Common myeloid progenitor, CD34-positive (primary cell): ENCODE measurements around the gene NT5C3A.
"Not testable (repeated sequence)": the region's sequence is repeated elsewhere in the genome, so short reads cannot be mapped to it uniquely, and the experiment has no call there.

ENCODE experiments used
- CTCF ChIA-PET: fragments of 350-600 bp; sonication (Branson Sonifier 250); formaldehyde crosslinking; loops from one replicate; lab custom pipeline; 2021; ENCODE audit warnings: antibody characterized with exemption; lab: Charles Lee
- POLR2A ChIA-PET: fragments of 350-600 bp; sonication (Branson Sonifier 250); formaldehyde crosslinking; loops from one replicate; lab custom pipeline; 2021; ENCODE audit warnings: antibody characterized with exemption; lab: Charles Lee
- DNase-seq, 3 donors: peaks; one replicate each; pipeline versions ENCODE4 v3.0.0 to v3.0.0-alpha.2; 2013
- H3K27ac ChIP-seq, 2 experiments: 1 replicate in 1 of 2; 2 replicates in 1 of 2; pipeline ENCODE4 v1.7.0; 2013; ENCODE audit warnings: inconsistent platforms in 2 of 2, low read length in 2 of 2, mild to moderate bottlenecking in 2 of 2, low read depth in 1 of 2, moderate library complexity in 1 of 2; ENCODE audit not compliant: severe bottlenecking in 2 of 2, insufficient read depth in 1 of 2, poor library complexity in 1 of 2
- H3K27me3 ChIP-seq, 5 experiments: replicated peaks in 2 of 5; 1 replicate in 3 of 5; 2 replicates in 2 of 5; pipeline versions ENCODE4 v1.6.1 to v1.7.0; 2013; ENCODE audit warnings: low read length in 4 of 5, mild to moderate bottlenecking in 2 of 5, moderate library complexity in 2 of 5, inconsistent platforms in 1 of 5; ENCODE audit not compliant: insufficient read depth in 5 of 5, control insufficient read depth in 4 of 5
- H3K36me3 ChIP-seq, 4 experiments: 1 replicate in 2 of 4; 2 replicates in 2 of 4; pipeline versions ENCODE4 v1.6.1 to v1.7.0; 2013; ENCODE audit warnings: low read length in 3 of 4, control low read depth in 1 of 4, mild to moderate bottlenecking in 1 of 4; ENCODE audit not compliant: control insufficient read depth in 4 of 4, insufficient read depth in 4 of 4
- H3K4me1 ChIP-seq, 4 experiments: 1 replicate in 3 of 4; 2 replicates in 1 of 4; pipeline versions ENCODE4 v1.6.1 to v1.7.1; 2013; ENCODE audit warnings: low read length in 3 of 4, mild to moderate bottlenecking in 3 of 4, control low read depth in 1 of 4, inconsistent platforms in 1 of 4, moderate library complexity in 1 of 4; ENCODE audit not compliant: control insufficient read depth in 4 of 4, insufficient read depth in 4 of 4; ENCODE audit errors: control extremely low read depth in 1 of 4
- H3K4me3 ChIP-seq, 7 experiments: 1 replicate in 4 of 7; 2 replicates in 3 of 7; pipeline versions ENCODE4 v1.5.1 to v1.7.0; 2013; ENCODE audit warnings: mild to moderate bottlenecking in 7 of 7, low read length in 6 of 7, moderate library complexity in 6 of 7, inconsistent platforms in 2 of 7, low read depth in 2 of 7, control low read depth in 1 of 7; ENCODE audit not compliant: insufficient read depth in 4 of 7, control insufficient read depth in 1 of 7; ENCODE audit errors: extremely low read depth in 1 of 7
- H3K9me3 ChIP-seq, 5 experiments: 1 replicate in 4 of 5; 2 replicates in 1 of 5; pipeline versions ENCODE4 v1.6.1 to v1.7.1; 2013; ENCODE audit warnings: low read length in 4 of 5, mild to moderate bottlenecking in 2 of 5, inconsistent platforms in 1 of 5, low read depth in 1 of 5, moderate library complexity in 1 of 5; ENCODE audit not compliant: control insufficient read depth in 4 of 5, insufficient read depth in 2 of 5; ENCODE audit errors: control extremely low read depth in 1 of 5
- WGBS: methylation state at CpG from one replicate; pipeline ENCODE4 v1.1.5; 2013; ENCODE audit not compliant: insufficient coverage; 5-methylcytosine and 5-hydroxymethylcytosine counted together

Gene NT5C3A

GRCh38 chr7:32992750-32993149, 69.8 kb downstream of the NT5C3A start:
- DNase-seq, H3K27me3 ChIP-seq, H3K36me3 ChIP-seq, H3K27ac ChIP-seq, H3K9me3 ChIP-seq, H3K4me3 ChIP-seq, POLR2A ChIA-PET: not testable (repeated sequence)
- H3K4me1 ChIP-seq = peaks cover 0 to 40% (median 19%) of the 10 kb centered on the region in 4 experiments
- CTCF ChIA-PET = interaction anchor here (1.0 kb wide), 1 partner anchor 16 kb away, joined by 3 read pairs; no protein-coding TSS in a partner anchor
- no CpG with 5 or more reads among the region's 6 CpGs for WGBS

GRCh38 chr7:32991975-32992700, 70.4 kb downstream of the NT5C3A start:
- H3K9me3 ChIP-seq, H3K27me3 ChIP-seq, POLR2A ChIA-PET, H3K27ac ChIP-seq, H3K36me3 ChIP-seq, H3K4me3 ChIP-seq: not testable (repeated sequence)
- no CpG with 5 or more reads among the region's 9 CpGs for WGBS
- DNase-seq = peak; percentile 43 to 73 (median 72)
- CTCF ChIA-PET = interaction anchor here (1.0 kb wide), 1 partner anchor 16 kb away, joined by 3 read pairs; no protein-coding TSS in a partner anchor
- H3K4me1 ChIP-seq = peaks cover 0 to 43% (median 20%) of the 10 kb centered on the region in 4 experiments

- POLR2A ChIA-PET, H3K27me3 ChIP-seq, CTCF ChIA-PET, H3K27ac ChIP-seq, DNase-seq, H3K36me3 ChIP-seq, H3K4me3 ChIP-seq, H3K9me3 ChIP-seq: not testable (repeated sequence)
- WGBS = no CpG with 5 or more reads among the region's 5 CpGs
- H3K4me1 ChIP-seq = peaks cover 0 to 43% (median 20%) of the 10 kb centered on the region in 4 experiments
Observed at GRCh38 chr7:32991068-32991585, 71.4 kb downstream of the NT5C3A start.

GRCh38 chr7:32988148-32988547, 74.4 kb downstream of the NT5C3A start:
- peak in 2 of 3 donors; percentile 64 to 67 for DNase-seq
- peaks cover 0 to 43% (median 20%) of the 10 kb centered on the region in 4 experiments for H3K4me1 ChIP-seq
- H3K4me3 ChIP-seq = peak overlapping the region in 3 of 7 experiments; percentile 13 to 48 (median 19)
- H3K27me3 ChIP-seq, H3K36me3 ChIP-seq, H3K27ac ChIP-seq, H3K9me3 ChIP-seq, POLR2A ChIA-PET: not testable (repeated sequence)
- WGBS = 0% methylated on average over 1 of the region's 8 CpGs
- CTCF ChIA-PET = interaction anchor here (0.8 to 1.4 kb wide), 2 partner anchors 10 to 38 kb away, joined by 3 read pairs; no protein-coding TSS in a partner anchor

GRCh38 chr7:32979902-32980301, 82.7 kb downstream of the NT5C3A start:
- H3K36me3 ChIP-seq, DNase-seq, POLR2A ChIA-PET, H3K4me1 ChIP-seq, CTCF ChIA-PET, H3K9me3 ChIP-seq, H3K27me3 ChIP-seq, H3K4me3 ChIP-seq, H3K27ac ChIP-seq: not testable (repeated sequence)
- WGBS = no CpG with 5 or more reads among the region's 2 CpGs

- H3K9me3 ChIP-seq, H3K36me3 ChIP-seq, DNase-seq, POLR2A ChIA-PET, H3K27ac ChIP-seq, H3K4me1 ChIP-seq, H3K4me3 ChIP-seq, H3K27me3 ChIP-seq, CTCF ChIA-PET: not testable (repeated sequence)
- WGBS = 100% methylated on average over 3 of the region's 6 CpGs
Observed at GRCh38 chr7:32979246-32979645, 83.3 kb downstream of the NT5C3A start.

- 100% methylated on average over 2 of the region's 2 CpGs for WGBS
- H3K27ac ChIP-seq, H3K27me3 ChIP-seq, H3K9me3 ChIP-seq, DNase-seq, H3K4me3 ChIP-seq, H3K4me1 ChIP-seq, POLR2A ChIA-PET, H3K36me3 ChIP-seq: not testable (repeated sequence)
- CTCF ChIA-PET = interaction anchor here (1.3 kb wide), 1 partner anchor 12 kb away, joined by 3 read pairs; no protein-coding TSS in a partner anchor
Observed at GRCh38 chr7:32977159-32977558, 85.4 kb downstream of the NT5C3A start.
